GM12891 (cell line): Measurements from ENCODE around the gene ADGRA3.

Experiments
- DNase-seq: peaks from one replicate; pipeline ENCODE4 v3.0.0; 2011; ENCODE audit warnings: low spot score; ENCODE audit not compliant: insufficient read length
- FAIRE-seq: peaks from 2 replicates; lab custom pipeline; 2011; peaks lifted over from hg19 to GRCh38; lab: Jason Lieb, UNC
- PAX5 ChIP-seq: IDR thresholded peaks from 2 replicates; pipeline ENCODE4 v1.6.1; 2011; ENCODE audit warnings: low read length, moderate library complexity, mild to moderate bottlenecking; ENCODE audit not compliant: insufficient read depth, severe bottlenecking
- POLR2A ChIP-seq: IDR thresholded peaks from 2 replicates; pipeline ENCODE4 v1.6.1; 2011; ENCODE audit warnings: low read depth, low read length, control low read depth
- POLR2AphosphoS5 ChIP-seq: IDR thresholded peaks from 2 replicates; pipeline ENCODE4 v1.6.1; 2011; ENCODE audit warnings: low read depth, low read length, control low read depth
- POU2F2 ChIP-seq: IDR thresholded peaks from 2 replicates; pipeline ENCODE4 v1.6.1; 2011; ENCODE audit warnings: low read depth, mild to moderate bottlenecking, control low read depth, low read length, moderate library complexity
- SPI1 ChIP-seq: IDR thresholded peaks from 2 replicates; pipeline ENCODE4 v1.6.1; 2011; ENCODE audit warnings: low read depth, low read length, control low read depth
- TAF1 ChIP-seq: IDR thresholded peaks from 2 replicates; pipeline ENCODE4 v1.6.1; 2011; ENCODE audit warnings: low read depth, low read length, control low read depth

ADGRA3 gene

GRCh38 chr4:22457348-22457747, 58.5 kb downstream of the ADGRA3 start:
- no peak for TF ChIP-seq POU2F2
- TF ChIP-seq PAX5 = no peak
- TF ChIP-seq TAF1 = no peak
- no peak for TF ChIP-seq POLR2A
- TF ChIP-seq POLR2AphosphoS5 = no peak
- no peak for TF ChIP-seq SPI1
- FAIRE-seq (no peak), DNase-seq (no peak)

GRCh38 chr4:22456291-22456690, 59.6 kb downstream of the ADGRA3 start:
- no peak for TF ChIP-seq TAF1
- no peak for TF ChIP-seq POU2F2
- DNase-seq = no peak
- no peak for FAIRE-seq

DNA sequence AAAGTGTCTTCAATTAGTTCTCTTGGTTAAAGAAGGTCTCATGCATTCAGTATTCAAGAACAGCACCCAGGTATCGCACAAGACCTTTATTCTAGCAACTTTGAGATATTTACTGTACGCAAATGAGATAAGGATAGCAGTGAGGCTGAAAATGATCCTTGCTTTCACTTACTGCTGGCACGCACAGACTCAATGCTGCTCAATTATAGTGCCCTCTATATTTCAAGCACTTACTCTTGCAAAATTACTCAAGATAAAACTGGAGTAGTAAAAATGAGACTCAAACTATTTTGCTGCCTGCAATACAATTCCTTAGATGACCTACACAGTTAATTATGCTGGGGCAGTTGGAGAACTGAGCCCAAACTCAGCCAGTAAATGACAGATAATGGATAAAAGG, 60.9 kb downstream of the ADGRA3 start:
- DNase-seq = no peak
- no peak for FAIRE-seq

GRCh38 chr4:22454216-22454838, 61.5 kb downstream of the ADGRA3 start:
- TF ChIP-seq POU2F2 (no peak), SPI1 (no peak)
- FAIRE-seq = no peak
- DNase-seq = no peak

More for the DNA sequence above, 60.9 kb downstream of the ADGRA3 start:
- TF ChIP-seq PAX5 = no peak
- TF ChIP-seq SPI1 = no peak
- TF ChIP-seq POLR2A = no peak
- TF ChIP-seq TAF1 = no peak
- no peak for TF ChIP-seq POLR2AphosphoS5
- TF ChIP-seq POU2F2 = no peak

DNA sequence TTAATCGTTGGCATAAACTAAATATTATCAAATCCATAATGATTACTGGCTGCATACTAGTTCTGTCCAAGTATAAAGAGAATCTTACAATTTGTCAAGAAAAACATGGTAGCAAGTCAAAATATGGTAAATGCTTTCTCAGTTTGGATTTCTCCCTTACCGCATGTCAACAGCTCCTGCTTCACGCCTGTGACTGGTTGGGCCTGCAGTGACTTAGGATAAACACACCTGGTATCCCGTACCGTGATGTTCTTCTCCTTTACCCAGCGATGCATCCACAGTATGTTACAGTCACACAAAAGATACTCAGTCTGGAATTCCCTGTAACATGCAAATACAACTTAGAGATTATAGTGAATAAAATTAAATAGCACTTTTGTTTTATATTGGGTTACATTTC, 71.1 kb downstream of the ADGRA3 start:
- no peak for FAIRE-seq

DNA sequence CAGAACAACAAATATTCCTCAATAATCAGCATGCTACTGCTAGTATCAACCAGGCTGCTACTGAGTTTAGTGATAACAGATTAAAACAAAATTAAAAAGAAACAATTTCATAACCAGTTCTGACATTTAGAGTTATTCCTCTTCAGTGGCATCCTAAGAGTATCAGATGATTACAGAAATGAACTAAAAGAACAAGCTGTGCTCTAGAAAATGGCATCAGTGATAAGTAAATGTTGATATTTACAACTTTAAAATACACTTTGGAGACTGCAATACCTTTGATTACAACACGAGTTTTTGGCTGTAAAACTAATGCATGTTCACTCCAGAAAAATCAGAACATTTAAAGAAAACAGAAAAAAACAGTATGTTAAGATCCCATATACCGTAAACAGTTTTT, 72.9 kb downstream of the ADGRA3 start:
- no peak for FAIRE-seq
- TF ChIP-seq SPI1 (no peak), PAX5 (no peak), TAF1 (no peak), POLR2A (no peak), POU2F2 (no peak), POLR2AphosphoS5 (no peak)
- DNase-seq = no peak

More for the DNA sequence above, 71.1 kb downstream of the ADGRA3 start:
- DNase-seq = no peak
- TF ChIP-seq POLR2AphosphoS5 (no peak), PAX5 (no peak), SPI1 (no peak), TAF1 (no peak), POU2F2 (no peak), POLR2A (no peak)

- FAIRE-seq = no peak
- no peak for TF ChIP-seq POU2F2
- no peak for TF ChIP-seq TAF1
- DNase-seq = no peak
These were observed 74.9 kb downstream of the ADGRA3 start for GRCh38 chr4:22440999-22441398.

- no peak for FAIRE-seq
- no peak for TF ChIP-seq SPI1
- no peak for TF ChIP-seq POLR2A
- TF ChIP-seq POU2F2 = no peak
- TF ChIP-seq PAX5 = no peak
- no peak for TF ChIP-seq POLR2AphosphoS5
- no peak for TF ChIP-seq TAF1
- no peak for DNase-seq
These were observed 75.9 kb downstream of the ADGRA3 start for GRCh38 chr4:22439947-22440346.

DNA sequence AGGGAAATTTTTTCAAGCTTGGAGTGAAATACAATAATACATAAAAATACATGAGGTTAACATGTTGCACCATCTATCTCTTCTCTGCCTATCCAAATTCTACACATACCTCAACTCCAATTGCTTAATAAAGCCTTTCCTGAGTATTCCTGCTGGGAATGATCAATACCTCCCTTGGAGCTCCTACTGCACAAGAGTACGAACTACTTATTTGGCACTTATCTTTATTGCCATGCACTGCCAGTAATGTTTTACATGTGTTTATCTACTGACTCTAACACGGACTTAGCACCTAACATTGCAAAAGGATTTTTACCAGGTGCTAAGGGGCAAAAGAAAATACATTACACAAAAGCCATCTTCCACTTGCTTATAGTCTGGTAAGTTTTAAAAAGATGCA, 80.2 kb downstream of the ADGRA3 start:
- TF ChIP-seq TAF1 (no peak), POLR2AphosphoS5 (no peak), SPI1 (no peak), POLR2A (no peak), POU2F2 (no peak), PAX5 (no peak)
- FAIRE-seq = no peak
- DNase-seq = no peak

- TF ChIP-seq PAX5 (no peak), POLR2A (no peak), POU2F2 (no peak), SPI1 (no peak), TAF1 (no peak), POLR2AphosphoS5 (no peak)
- FAIRE-seq = peak; percentile 35
- DNase-seq = no peak
These were observed 81.0 kb downstream of the ADGRA3 start for GRCh38 chr4:22434895-22435294.

GRCh38 chr4:22430626-22431025, 85.2 kb downstream of the ADGRA3 start:
- FAIRE-seq (no peak), DNase-seq (no peak)
- TF ChIP-seq TAF1 = no peak
- TF ChIP-seq POLR2A = no peak
- no peak for TF ChIP-seq SPI1
- TF ChIP-seq POLR2AphosphoS5 = no peak
- no peak for TF ChIP-seq PAX5
- TF ChIP-seq POU2F2 = no peak
